Neural cell (in vitro differentiated cells): Measurements from ENCODE around the gene FOXA1.

Experiments used
- CTCF ChIP-seq: fragments of 450-650 bp; IDR thresholded peaks from 2 replicates; pipeline ENCODE4 v1.5.1; 2014; ENCODE audit warnings: antibody characterized with exemption, mild to moderate bottlenecking, moderate library complexity; ENCODE audit not compliant: poor library complexity, severe bottlenecking
- EZH2 ChIP-seq: fragments of 200-600, 300-800 bp; shearing (Covaris generic), sonication (generic); IDR thresholded peaks from 2 replicates; pipeline ENCODE4 v1.6.1; 2014; ENCODE audit warnings: antibody characterized with exemption, low read length, borderline replicate concordance, mild to moderate bottlenecking; ENCODE audit not compliant: insufficient read depth, poor library complexity, severe bottlenecking

DNA sequence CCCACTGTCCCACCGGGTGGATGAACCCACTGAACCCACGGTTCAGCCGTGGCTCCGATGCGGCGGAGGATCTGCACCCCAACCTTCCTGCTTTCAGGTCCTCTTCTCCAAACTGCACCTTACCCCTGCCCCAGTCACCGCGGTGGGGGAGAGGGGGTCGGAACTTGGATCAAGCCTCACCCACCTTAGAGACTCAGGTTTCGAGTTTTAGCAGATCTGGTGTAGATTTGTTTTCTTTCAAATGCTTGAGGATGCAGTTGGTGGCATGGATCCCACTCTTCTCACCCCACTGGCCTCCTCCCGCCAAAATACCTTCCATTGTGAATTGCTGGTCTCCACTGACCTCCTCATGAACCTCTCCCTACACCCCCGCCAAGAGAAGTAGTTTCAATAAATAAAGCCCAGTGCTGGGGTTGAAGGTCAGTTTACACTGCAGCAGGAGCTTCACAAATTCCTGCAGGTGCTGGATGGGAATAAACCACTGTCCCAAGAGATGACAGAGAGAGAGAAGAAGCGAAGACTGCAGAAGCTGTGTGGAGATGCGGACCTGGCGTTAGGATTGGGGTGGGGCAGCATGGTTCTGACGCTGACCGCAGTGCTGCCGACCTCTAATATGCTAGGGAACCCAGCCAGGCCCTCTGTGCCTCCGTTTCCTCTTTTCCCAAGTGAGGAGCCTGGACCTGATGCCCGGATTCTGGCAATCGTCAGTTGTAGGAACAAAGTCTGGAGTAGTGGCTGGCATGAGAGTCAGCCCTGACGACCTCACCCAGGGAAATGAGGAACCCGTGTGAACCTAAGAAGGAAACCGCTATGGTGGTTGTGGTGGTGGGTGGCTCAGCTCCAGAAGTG lies 7.8 kb upstream of the FOXA1 start:
- TF ChIP-seq CTCF (no peak), EZH2 (no peak)
